Prostate gland (tissue), 2 donors: ENCODE data around the gene DNAJC27.

Source experiments
- CTCF ChIP-seq, 4 experiments: fragments of 200-600 bp in 2 of 4; fragments of 450-650 bp in 2 of 4; sonication (generic) in 2 of 4; IDR thresholded peaks; 1 replicate in 3 of 4; 2 replicates in 1 of 4; pipeline ENCODE4 v1.5.1; 2016 to 2019; ENCODE audit warnings: antibody characterized with exemption in 4 of 4, mild to moderate bottlenecking in 2 of 4, moderate library complexity in 2 of 4
- POLR2A ChIP-seq: fragments of 450-650 bp; IDR thresholded peaks from one replicate; pipeline ENCODE4 v1.6.1; 2016; ENCODE audit warnings: antibody characterized with exemption, mild to moderate bottlenecking
- POLR2AphosphoS5 ChIP-seq: sonication (generic); formaldehyde crosslinking; IDR thresholded peaks from one replicate; pipeline ENCODE4 v1.6.1; 2017; ENCODE audit warnings: antibody characterized with exemption

GRCh38 chr2:24932715-24933114, 39.0 kb downstream of the DNAJC27 start:
- TF ChIP-seq POLR2A, result no peak
- TF ChIP-seq CTCF (IDR thresholded peaks at IDR 0.05), result no peak
- TF ChIP-seq POLR2AphosphoS5, result no peak
